ENCODE data around the gene NLRP6. TPM values are rescaled to one million over a fixed set of nuclear protein-coding genes. Genes with fewer than 3 reads are reported as not detected.
"Not testable (repeated sequence)": the region's sequence is repeated elsewhere in the genome, so short reads cannot be mapped to it uniquely, and the experiment has no call there.

NLRP6 gene
- total and polyA plus RNA-seq, 3 experiments from 2014 or later = 3.5 to 11.7 (median 3.6) TPM

DNA sequence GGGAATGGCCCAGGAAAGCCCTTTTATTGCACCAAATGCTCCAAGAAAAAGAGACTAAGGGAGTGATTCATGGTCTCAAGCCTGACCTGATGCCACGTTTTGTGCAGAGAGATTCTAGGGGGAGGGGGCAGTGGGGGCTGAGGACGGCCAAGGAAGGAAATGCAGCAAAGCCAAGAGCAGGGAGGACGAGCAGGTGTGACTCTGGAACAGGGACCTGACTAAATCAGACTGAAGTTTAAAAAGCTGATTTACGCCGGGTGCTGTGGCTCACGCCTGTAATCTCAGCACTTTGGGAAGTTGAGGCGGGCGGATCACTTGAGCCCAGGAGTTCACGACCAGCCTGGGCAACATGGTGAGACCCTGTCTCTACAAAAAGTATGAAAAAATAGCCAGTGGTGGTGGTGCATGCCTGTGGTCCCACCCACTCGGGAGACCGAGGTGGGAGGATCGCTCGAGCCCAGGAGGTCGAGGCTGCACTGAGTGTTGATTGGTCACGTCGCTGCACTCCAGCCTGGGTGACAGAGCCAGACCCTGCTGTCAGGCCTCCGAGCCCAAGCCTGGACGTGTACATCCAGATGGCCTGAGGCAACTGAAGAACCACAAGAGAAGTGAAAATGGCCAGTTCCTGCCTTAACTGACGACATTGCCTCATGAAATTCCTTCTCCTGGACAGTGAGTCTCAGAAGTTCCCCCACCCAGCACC is 53.3 kb downstream of the NLRP6 start:
- no peaks in the 10 kb centered on the region for H3K36me3 Mint-ChIP-seq
- Histone ChIP-seq H3K36me3 (ENCODE audit: insufficient read depth, low read length) (no peaks in the 10 kb centered on the region), H3K4me3 (ENCODE audit: low read length) (peak overlapping the region; percentile 41), H3K4me1 (ENCODE audit: insufficient read depth, low read length) (peaks cover 43% of the 10 kb centered on the region), H3K27ac (ENCODE audit: low read depth, low read length) (no peak overlapping the region), H3K27me3 (ENCODE audit: insufficient read depth, low read length, poor library complexity, severe bottlenecking) (no peaks in the 10 kb centered on the region), H3K9me3 (ENCODE audit: low read length) (no peaks in the 10 kb centered on the region)
- peaks cover 52 to 60% (median 57%) of the 10 kb centered on the region in 3 donors for H3K4me1 Mint-ChIP-seq
- no peak for DNase-seq
- H3K9me3 Mint-ChIP-seq = no peaks in the 10 kb centered on the region
- H3K27ac Mint-ChIP-seq = peak overlapping the region; percentile 24 to 95 (median 70)
- no peaks in the 10 kb centered on the region for H3K27me3 Mint-ChIP-seq
- H3K4me3 Mint-ChIP-seq = peak overlapping the region; percentile 40 to 84 (median 73)
- ChIA-PET POLR2A (interaction anchor here (0.6 kb wide), 1 partner anchor 42 kb away, joined by 3 read pairs; the partner anchor contains the start of gene PGGHG), CTCF (interaction anchor here (1.1 kb wide), 1 partner anchor 81 kb away, joined by 3 read pairs; no protein-coding TSS in a partner anchor)

DNA sequence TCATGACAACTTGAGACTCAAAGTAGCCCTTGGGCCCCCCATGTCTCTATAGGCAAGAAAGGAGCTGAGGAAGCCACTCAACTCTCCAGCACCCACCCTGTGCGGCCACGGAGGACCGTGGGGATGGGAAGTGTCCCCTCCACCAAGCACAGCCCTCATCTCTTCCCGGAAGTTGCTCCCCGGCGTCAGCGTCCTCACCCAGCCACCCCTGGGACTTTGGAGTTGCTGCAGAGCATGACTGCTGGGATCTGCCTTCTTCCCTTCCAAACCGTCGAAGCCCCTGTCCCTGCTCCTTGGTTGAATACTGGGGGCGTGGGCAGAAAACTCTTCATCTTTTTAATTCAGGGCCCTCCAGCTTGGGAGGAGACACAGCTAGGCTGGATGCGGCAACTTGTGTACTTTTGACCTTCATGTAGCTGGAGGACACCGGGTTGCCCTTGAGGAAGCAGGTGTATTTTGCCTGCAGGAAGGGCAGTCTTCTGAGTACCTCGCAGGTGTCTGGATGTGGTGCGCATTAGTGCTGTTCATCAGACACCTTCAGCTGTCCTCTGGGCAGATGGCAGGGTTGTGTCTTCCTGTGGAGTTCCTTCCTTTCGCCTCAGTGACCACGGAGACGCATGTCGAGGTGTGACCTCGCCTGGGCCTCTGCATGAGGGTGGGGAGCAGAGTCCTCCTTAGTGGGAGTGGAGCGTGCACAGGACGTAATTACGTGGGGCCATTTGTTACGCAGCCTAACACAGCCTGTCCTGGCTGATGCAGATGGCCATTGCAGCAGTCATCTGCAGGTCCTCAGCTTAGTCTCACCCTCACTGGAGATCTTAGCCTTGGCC is 54.7 kb downstream of the NLRP6 start:
- no peak for DNase-seq
- Histone ChIP-seq H3K36me3 (ENCODE audit: insufficient read depth, low read length) (no peaks in the 10 kb centered on the region), H3K4me1 (ENCODE audit: insufficient read depth, low read length) (peaks cover 43% of the 10 kb centered on the region), H3K9me3 (ENCODE audit: low read length) (no peaks in the 10 kb centered on the region), H3K4me3 (ENCODE audit: low read length) (no peak overlapping the region), H3K27me3 (ENCODE audit: insufficient read depth, low read length, poor library complexity, severe bottlenecking) (no peaks in the 10 kb centered on the region), H3K27ac (ENCODE audit: low read depth, low read length) (no peak overlapping the region)
- Mint-ChIP-seq H3K9me3 (no peaks in the 10 kb centered on the region), H3K36me3 (no peaks in the 10 kb centered on the region), H3K27ac (peak overlapping the region in 2 of 8 donors; percentile 60 to 80), H3K27me3 (no peaks in the 10 kb centered on the region), H3K4me3 (peak overlapping the region in 3 of 7 donors; percentile 24 to 55 (median 43)), H3K4me1 (peaks cover 45 to 51% (median 49%) of the 10 kb centered on the region in 3 donors)
- CTCF ChIA-PET = no interaction called here
- POLR2A ChIA-PET = no interaction called here

DNA sequence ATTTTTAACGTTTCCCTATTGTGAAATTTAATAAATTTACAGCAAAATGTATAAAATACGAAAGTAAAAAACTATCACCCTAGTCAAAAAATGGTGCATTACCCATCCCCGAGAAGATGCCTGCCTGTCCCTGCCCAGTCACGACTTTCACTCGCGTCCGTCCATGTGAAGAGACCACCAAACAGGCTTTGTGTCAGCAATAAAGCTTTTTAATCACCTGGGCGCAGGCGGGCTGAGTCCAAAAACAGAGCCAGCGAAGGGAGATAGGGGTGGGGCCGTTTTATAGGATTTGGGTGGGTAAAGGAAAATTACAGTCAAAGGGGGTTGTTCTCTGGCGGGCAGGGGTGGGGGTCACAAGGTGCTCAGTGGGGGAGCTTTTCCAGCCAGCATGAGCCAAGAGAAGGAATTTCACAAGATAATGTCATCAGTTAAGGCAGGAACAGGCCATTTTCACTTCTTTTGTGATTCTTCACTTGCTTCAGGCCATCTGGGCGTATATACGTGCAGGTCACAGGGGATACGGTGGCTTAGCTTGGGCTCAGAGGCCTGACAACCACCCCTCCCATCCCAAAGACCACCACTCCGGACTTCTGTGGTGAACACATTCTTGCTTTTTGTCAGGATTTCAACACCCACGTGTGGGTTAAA is 55.5 kb downstream of the NLRP6 start:
- H3K27me3 Mint-ChIP-seq; H3K4me3 ChIP-seq (ENCODE audit: low read length); DNase-seq; H3K36me3 ChIP-seq (ENCODE audit: insufficient read depth, low read length); H3K9me3 Mint-ChIP-seq; CTCF ChIA-PET; H3K4me3 Mint-ChIP-seq; POLR2A ChIA-PET; H3K36me3 Mint-ChIP-seq; H3K27me3 ChIP-seq (ENCODE audit: insufficient read depth, low read length, poor library complexity, severe bottlenecking); H3K27ac ChIP-seq (ENCODE audit: low read depth, low read length); H3K9me3 ChIP-seq (ENCODE audit: low read length): not testable (repeated sequence)
- H3K4me1 Mint-ChIP-seq = peaks cover 45% of the 10 kb centered on the region in 3 donors
- peaks cover 43% of the 10 kb centered on the region for H3K4me1 ChIP-seq (ENCODE audit: insufficient read depth, low read length)
- H3K27ac Mint-ChIP-seq = peak overlapping the region in 1 of 8 donors; percentile 80

DNA sequence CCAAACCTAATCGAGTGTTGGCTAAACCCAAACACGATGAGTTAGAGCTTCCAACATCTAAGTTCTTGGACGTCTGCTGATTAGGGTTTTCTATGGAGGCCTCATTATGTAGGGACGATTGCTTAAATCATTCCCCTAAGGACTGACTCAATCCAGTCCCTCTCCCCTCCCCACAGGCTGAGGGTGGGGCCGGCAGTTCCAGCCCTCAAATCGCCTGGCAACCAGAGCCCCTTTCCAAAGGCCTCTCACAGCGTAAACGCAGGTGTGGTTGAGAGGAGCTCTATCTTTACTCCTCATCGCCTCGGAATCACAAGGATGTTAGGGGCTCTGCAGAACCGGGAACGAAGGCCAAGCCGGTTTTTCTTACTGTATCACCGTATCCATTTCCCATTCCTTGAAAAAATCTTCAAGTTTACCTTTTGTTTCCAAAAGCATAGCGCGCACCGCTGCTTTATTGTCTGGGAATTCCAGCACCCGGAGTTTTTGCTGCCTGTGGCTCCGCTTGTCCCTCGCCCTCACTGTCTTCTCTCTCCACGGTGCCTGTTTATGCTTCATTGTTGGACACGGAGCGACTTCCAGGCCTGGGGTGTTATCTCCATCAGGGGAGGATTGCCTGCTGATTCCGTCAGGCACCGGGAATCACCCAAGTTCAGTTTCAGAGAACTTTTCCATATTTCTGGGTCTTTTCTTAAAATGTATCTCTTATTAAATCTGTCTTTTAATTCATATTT is 56.2 kb downstream of the NLRP6 start:
- Mint-ChIP-seq H3K4me1 (peaks cover 39 to 41% (median 39%) of the 10 kb centered on the region in 3 donors), H3K9me3 (no peaks in the 10 kb centered on the region), H3K27ac (no peak overlapping the region), H3K36me3 (no peaks in the 10 kb centered on the region), H3K4me3 (no peak overlapping the region), H3K27me3 (no peaks in the 10 kb centered on the region)
- DNase-seq = no peak
- POLR2A ChIA-PET = no interaction called here
- Histone ChIP-seq H3K27ac (ENCODE audit: low read depth, low read length) (no peak overlapping the region), H3K4me3 (ENCODE audit: low read length) (no peak overlapping the region), H3K4me1 (ENCODE audit: insufficient read depth, low read length) (peaks cover 41% of the 10 kb centered on the region), H3K36me3 (ENCODE audit: insufficient read depth, low read length) (no peaks in the 10 kb centered on the region), H3K27me3 (ENCODE audit: insufficient read depth, low read length, poor library complexity, severe bottlenecking) (no peaks in the 10 kb centered on the region), H3K9me3 (ENCODE audit: low read length) (no peaks in the 10 kb centered on the region)
- CTCF ChIA-PET = no interaction called here

Other genes starting within 250 kb of the NLRP6 start
- not detected for gene SCGB1C1, start 85.3 kb upstream of the NLRP6 start, total RNA-seq
- gene SCGB1C1, start 85.3 kb upstream of the NLRP6 start, polyA plus RNA-seq = not detected
- 10 to 100 TPM; 36.1 to 38.5 TPM for gene BET1L, start 71.0 kb upstream of the NLRP6 start, total RNA-seq
- gene BET1L, start 71.0 kb upstream of the NLRP6 start, polyA plus RNA-seq = 60.4 TPM
- gene RIC8A, start 70.7 kb upstream of the NLRP6 start, total RNA-seq = 100 to 1,000 TPM; 137 to 139 TPM
- gene RIC8A, start 70.7 kb upstream of the NLRP6 start, polyA plus RNA-seq = 103 TPM
- 10 to 100 TPM; 13.6 to 14.8 TPM for gene SIRT3, start 42.1 kb upstream of the NLRP6 start, total RNA-seq
- 12.2 TPM for gene SIRT3, start 42.1 kb upstream of the NLRP6 start, polyA plus RNA-seq
- gene PSMD13, start 41.4 kb upstream of the NLRP6 start, total RNA-seq = 100 to 1,000 TPM; 235 to 237 TPM
- gene PSMD13, start 41.4 kb upstream of the NLRP6 start, polyA plus RNA-seq = 218 TPM
- 10 to 100 TPM; 81.0 to 81.2 TPM for gene PGGHG, start 10.7 kb downstream of the NLRP6 start, total RNA-seq
- 9.8 TPM for gene PGGHG, start 10.7 kb downstream of the NLRP6 start, polyA plus RNA-seq
- gene IFITM5, start 21.1 kb downstream of the NLRP6 start, total RNA-seq = not detected
- not detected for gene IFITM5, start 21.1 kb downstream of the NLRP6 start, polyA plus RNA-seq
- 100 to 1,000 TPM; 132 to 142 TPM for gene IFITM2, start 29.4 kb downstream of the NLRP6 start, total RNA-seq
- gene IFITM2, start 29.4 kb downstream of the NLRP6 start, polyA plus RNA-seq = 3,074 TPM
- gene IFITM1, start 35.6 kb downstream of the NLRP6 start, total RNA-seq = 10 to 100 TPM; 70.7 to 75.9 TPM
- 2,153 TPM for gene IFITM1, start 35.6 kb downstream of the NLRP6 start, polyA plus RNA-seq
- gene IFITM3, start 42.5 kb downstream of the NLRP6 start, total RNA-seq = 10 to 100 TPM; 20.6 to 21.0 TPM
- 12.0 TPM for gene IFITM3, start 42.5 kb downstream of the NLRP6 start, polyA plus RNA-seq
- under 1 TPM; 0.47 to 0.81 TPM for gene B4GALNT4, start 91.1 kb downstream of the NLRP6 start, total RNA-seq
- gene B4GALNT4, start 91.1 kb downstream of the NLRP6 start, polyA plus RNA-seq = 0.31 TPM
- gene PKP3, start 115.8 kb downstream of the NLRP6 start, total RNA-seq = not detected
- 1.1 TPM for gene PKP3, start 115.8 kb downstream of the NLRP6 start, polyA plus RNA-seq
- 10 to 100 TPM; 54.2 to 59.4 TPM for gene SIGIRR, start 136.6 kb downstream of the NLRP6 start, total RNA-seq
- gene SIGIRR, start 136.6 kb downstream of the NLRP6 start, polyA plus RNA-seq = 267 TPM
- gene ANO9, start 163.6 kb downstream of the NLRP6 start, total RNA-seq = 10 to 100 TPM; 25.3 to 26.4 TPM
- 12.2 TPM for gene ANO9, start 163.6 kb downstream of the NLRP6 start, polyA plus RNA-seq
- gene PTDSS2, start 171.9 kb downstream of the NLRP6 start, total RNA-seq = 10 to 100 TPM; 26.2 to 28.4 TPM
- 11.5 TPM for gene PTDSS2, start 171.9 kb downstream of the NLRP6 start, polyA plus RNA-seq
- 100 to 1,000 TPM; 118 to 125 TPM for gene RNH1, start 228.8 kb downstream of the NLRP6 start, total RNA-seq
- 183 TPM for gene RNH1, start 228.8 kb downstream of the NLRP6 start, polyA plus RNA-seq

Measured in CD8-positive, alpha-beta memory T cell (primary cell).